Panc1 (cell line): Measurements from ENCODE around the gene NLN. TPM values are rescaled to one million over a fixed set of nuclear protein-coding genes. Genes with fewer than 3 reads are reported as not detected.

Experiments used
- ATAC-seq: fragments of 200-7000 bp; cut with Tn5 transposase; 2 replicates; pipeline ENCODE4 v1.9.1; 2020; ENCODE audit warnings: mild to moderate bottlenecking, moderate library complexity
- BruUV-seq: library from RNA; stranded (reverse); fragments of 400-500 nt; replicated peaks from 2 replicates; lab custom pipeline; 2021; lab: Mats Ljungman, UMichigan
- CTCF ChIA-PET: fragments of 300-600 bp; sonication (Branson Sonifier 250); formaldehyde crosslinking; loops from one replicate; lab custom pipeline; 2022; ENCODE audit warnings: antibody characterized with exemption; lab: Charles Lee
- POLR2A ChIA-PET: fragments of 300-600 bp; sonication (Branson Sonifier 250); formaldehyde crosslinking; loops from one replicate; lab custom pipeline; 2022; ENCODE audit warnings: antibody characterized with exemption; lab: Charles Lee
- DNase-seq: peaks from one replicate; pipeline ENCODE4 v3.0.0-alpha.2; 2010; ENCODE audit warnings: low read depth, low spot score
- H3K27ac ChIP-seq: 2 replicates; pipeline ENCODE4 v1.5.1; 2011; ENCODE audit warnings: mild to moderate bottlenecking, low read length, inconsistent platforms
- H3K27me3 ChIP-seq: fragments of 200-500 bp; sonication (Bioruptor generic); 2 replicates; pipeline ENCODE4 v1.6.0; 2014; ENCODE audit warnings: low read length, inconsistent platforms; ENCODE audit not compliant: control insufficient read depth, insufficient read depth
- H3K36me3 ChIP-seq: fragments of 200-500 bp; sonication (Bioruptor generic); 2 replicates; pipeline ENCODE4 v1.5.1; 2014; ENCODE audit warnings: inconsistent platforms, mild to moderate bottlenecking, low read length, moderate library complexity; ENCODE audit not compliant: control insufficient read depth, insufficient read depth
- H3K4me1 ChIP-seq: 2 replicates; pipeline ENCODE4 v1.5.1; 2011; ENCODE audit warnings: inconsistent platforms, mild to moderate bottlenecking, low read length, moderate library complexity; ENCODE audit not compliant: control insufficient read depth, insufficient read depth
- H3K4me3 ChIP-seq, 2 experiments: 2 replicates each; pipeline ENCODE4 v1.5.1; 2011 to 2012; ENCODE audit warnings: low read depth in 2 of 2, low read length in 2 of 2, mild to moderate bottlenecking in 2 of 2, inconsistent platforms in 1 of 2, moderate library complexity in 1 of 2
- H3K9me3 ChIP-seq: fragments of 200-500 bp; sonication (Bioruptor generic); 2 replicates; pipeline ENCODE4 v1.5.1; 2014; ENCODE audit warnings: low read depth, mild to moderate bottlenecking, inconsistent platforms, low read length, moderate library complexity; ENCODE audit not compliant: control insufficient read depth, insufficient read depth
- CTCF ChIP-seq: fragments of 450-650 bp; IDR thresholded peaks from 2 replicates; pipeline ENCODE4 v1.5.1; 2017; ENCODE audit warnings: mild to moderate bottlenecking
- POLR2AphosphoS5 ChIP-seq: IDR thresholded peaks from 2 replicates; pipeline ENCODE4 v1.6.1; 2012; ENCODE audit warnings: mild to moderate bottlenecking, low read depth, low read length, moderate library complexity
- SIN3A ChIP-seq: IDR thresholded peaks from 2 replicates; pipeline ENCODE4 v1.6.1; 2012; ENCODE audit warnings: low read depth, mild to moderate bottlenecking, low read length, moderate library complexity, borderline replicate concordance; ENCODE audit not compliant: insufficient read depth
- TCF7L2 ChIP-seq: IDR thresholded peaks from 2 replicates; pipeline ENCODE4 v1.6.1; 2011; ENCODE audit warnings: mild to moderate bottlenecking, low read depth, low read length, inconsistent platforms
- in situ Hi-C: cut with HindIII; loops from 2 replicates; pipeline ENCODE4 v1.10.0; 2016; ENCODE audit warnings: low sequenced_read_pairs, low pct_unique_long_range_greater_than_20kb
- intact Hi-C: fragments of 100-400 bp; cut with micrococcal nuclease; formaldehyde crosslinking; loops from one replicate; pipeline ENCODE4 v1.10.0; 2022; ENCODE audit not compliant: unreplicated experiment
- total RNA-seq: library from RNA; stranded (reverse); gene quantifications from one replicate; pipeline ENCODE4 v1.2.1, GENCODE V29; 2021; ENCODE audit not compliant: unreplicated experiment
- TF ChIP-seq, protein P1 (sequence below), 2 experiments: IDR thresholded peaks; 2 replicates each; pipeline ENCODE4 v1.6.1; 2011 to 2012; ENCODE audit warnings: low read depth in 2 of 2, control low read depth in 1 of 2, low read length in 1 of 2, mild to moderate bottlenecking in 1 of 2, moderate library complexity in 1 of 2; ENCODE audit not compliant: insufficient read depth in 1 of 2

Gene NLN
- total RNA-seq, 1 experiment from 2014 or later, result 51.8 TPM

DNA sequence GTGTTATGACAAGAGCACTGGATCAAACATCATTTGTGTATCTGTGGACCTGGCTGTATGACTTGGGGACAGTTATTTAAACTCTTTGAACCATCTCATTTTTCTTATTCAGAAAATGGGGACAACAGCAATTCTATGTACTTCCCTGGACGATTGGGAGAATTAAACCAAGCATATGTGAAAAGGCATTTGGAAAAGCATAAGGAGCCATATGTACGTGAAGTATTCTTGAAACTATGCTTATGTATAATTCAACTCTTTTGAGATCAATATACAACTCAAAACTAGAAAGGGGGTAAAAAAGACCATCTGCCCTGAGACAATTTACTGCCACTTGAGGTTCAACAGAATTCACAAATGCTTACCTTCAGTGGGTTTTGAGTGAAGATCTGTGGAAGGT lies 75.5 kb downstream of the NLN start:
- no peak for ATAC-seq
- ChIA-PET CTCF (no interaction called here), POLR2A (no interaction called here)
- DNase-seq, result no peak
- TF ChIP-seq, protein P1, sequence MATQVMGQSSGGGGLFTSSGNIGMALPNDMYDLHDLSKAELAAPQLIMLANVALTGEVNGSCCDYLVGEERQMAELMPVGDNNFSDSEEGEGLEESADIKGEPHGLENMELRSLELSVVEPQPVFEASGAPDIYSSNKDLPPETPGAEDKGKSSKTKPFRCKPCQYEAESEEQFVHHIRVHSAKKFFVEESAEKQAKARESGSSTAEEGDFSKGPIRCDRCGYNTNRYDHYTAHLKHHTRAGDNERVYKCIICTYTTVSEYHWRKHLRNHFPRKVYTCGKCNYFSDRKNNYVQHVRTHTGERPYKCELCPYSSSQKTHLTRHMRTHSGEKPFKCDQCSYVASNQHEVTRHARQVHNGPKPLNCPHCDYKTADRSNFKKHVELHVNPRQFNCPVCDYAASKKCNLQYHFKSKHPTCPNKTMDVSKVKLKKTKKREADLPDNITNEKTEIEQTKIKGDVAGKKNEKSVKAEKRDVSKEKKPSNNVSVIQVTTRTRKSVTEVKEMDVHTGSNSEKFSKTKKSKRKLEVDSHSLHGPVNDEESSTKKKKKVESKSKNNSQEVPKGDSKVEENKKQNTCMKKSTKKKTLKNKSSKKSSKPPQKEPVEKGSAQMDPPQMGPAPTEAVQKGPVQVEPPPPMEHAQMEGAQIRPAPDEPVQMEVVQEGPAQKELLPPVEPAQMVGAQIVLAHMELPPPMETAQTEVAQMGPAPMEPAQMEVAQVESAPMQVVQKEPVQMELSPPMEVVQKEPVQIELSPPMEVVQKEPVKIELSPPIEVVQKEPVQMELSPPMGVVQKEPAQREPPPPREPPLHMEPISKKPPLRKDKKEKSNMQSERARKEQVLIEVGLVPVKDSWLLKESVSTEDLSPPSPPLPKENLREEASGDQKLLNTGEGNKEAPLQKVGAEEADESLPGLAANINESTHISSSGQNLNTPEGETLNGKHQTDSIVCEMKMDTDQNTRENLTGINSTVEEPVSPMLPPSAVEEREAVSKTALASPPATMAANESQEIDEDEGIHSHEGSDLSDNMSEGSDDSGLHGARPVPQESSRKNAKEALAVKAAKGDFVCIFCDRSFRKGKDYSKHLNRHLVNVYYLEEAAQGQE (IDR thresholded peaks at IDR 0.05; ENCODE audit: insufficient read depth in 1 of 2, low read depth in 2 of 2, low read length in 1 of 2), result no peak
- TF ChIP-seq SIN3A, result no peak
- TF ChIP-seq TCF7L2, result no peak
- TF ChIP-seq POLR2AphosphoS5, result no peak
- no peak for TF ChIP-seq CTCF
- H3K4me1 ChIP-seq, result no peaks in the 10 kb centered on the region
- no peaks in the 10 kb centered on the region for H3K36me3 ChIP-seq
- H3K9me3 ChIP-seq, result no peaks in the 10 kb centered on the region; the same call in 1 of the 2 replicates
- no peak overlapping the region for H3K27ac ChIP-seq
- intact Hi-C loops (no loop called here), in situ Hi-C loops (no loop called here)
- BruUV-seq, result no TSS peak
- H3K27me3 ChIP-seq, result no peaks in the 10 kb centered on the region
- H3K4me3 ChIP-seq, result no peak overlapping the region

GRCh38 chr5:65799857-65800256 lies 77.9 kb downstream of the NLN start:
- H3K4me1 ChIP-seq, result no peaks in the 10 kb centered on the region
- no peaks in the 10 kb centered on the region; the same call in 1 of the 2 replicates for H3K9me3 ChIP-seq
- DNase-seq (no peak), ATAC-seq (no peak)
- H3K36me3 ChIP-seq, result no peaks in the 10 kb centered on the region
- intact Hi-C loops (no loop called here), in situ Hi-C loops (no loop called here)
- no peak overlapping the region for H3K4me3 ChIP-seq
- ChIA-PET CTCF (no interaction called here), POLR2A (no interaction called here)
- no peak for TF ChIP-seq POLR2AphosphoS5
- TF ChIP-seq CTCF, result no peak
- TF ChIP-seq, protein P1 (IDR thresholded peaks at IDR 0.05; ENCODE audit: insufficient read depth in 1 of 2, low read depth in 2 of 2, low read length in 1 of 2), result no peak
- TF ChIP-seq TCF7L2, result no peak
- TF ChIP-seq SIN3A, result no peak
- BruUV-seq, result no TSS peak
- H3K27me3 ChIP-seq, result no peaks in the 10 kb centered on the region
- H3K27ac ChIP-seq, result no peak overlapping the region
